ENCODE results near the gene PCSK6.
A peak's percentile ranks its signal among the peaks of the same experiment; 100 is the strongest.
"Not testable (repeated sequence)": the region's sequence is repeated elsewhere in the genome, so short reads cannot be mapped to it uniquely, and the experiment has no call there.

PCSK6 gene

DNA sequence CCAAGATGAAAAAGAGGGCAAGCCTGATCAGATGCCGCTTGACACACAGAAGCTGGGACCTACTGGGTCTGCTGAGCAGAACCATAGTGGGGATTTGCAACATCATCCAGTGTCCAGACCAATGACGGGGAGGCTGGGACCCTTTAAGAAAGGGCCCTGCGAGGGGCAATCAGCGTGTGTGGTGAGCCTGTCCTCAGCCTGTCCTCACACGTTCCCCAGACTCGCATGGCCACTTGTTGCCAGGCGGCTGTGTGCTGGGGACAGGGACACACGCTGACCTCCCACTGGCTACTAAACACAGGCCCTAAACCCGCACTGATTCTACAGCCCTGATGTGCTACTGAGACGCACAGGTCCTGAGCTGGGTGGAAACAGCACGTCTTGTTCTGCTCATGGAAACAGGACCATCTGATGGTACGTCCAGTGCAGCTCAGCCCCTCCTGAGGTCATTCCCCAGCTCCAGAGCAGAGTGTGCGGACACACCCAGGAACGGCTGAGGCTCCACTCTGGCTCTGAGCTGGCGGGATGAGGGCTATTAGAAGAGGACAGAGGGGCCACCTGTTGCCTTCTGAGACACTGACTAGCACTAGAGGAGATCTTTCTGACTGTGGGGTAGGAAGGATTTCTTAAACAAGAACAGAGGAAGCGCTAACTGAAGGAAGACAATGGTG is 24.4 kb downstream of the PCSK6 start:
- DNase-seq (ENCODE audit: low spot score), result no peak
- Histone ChIP-seq H3K4me3 (no peak overlapping the region), H3K27ac (no peak overlapping the region)
- TF ChIP-seq CTCF (IDR thresholded peaks at IDR 0.05), result no peak

GRCh38 chr15:101464256-101464998 is 25.1 kb downstream of the PCSK6 start:
- Histone ChIP-seq H3K27ac (no peak overlapping the region), H3K4me3 (no peak overlapping the region)
- TF ChIP-seq CTCF (IDR thresholded peaks at IDR 0.05), result no peak
- peak; percentile 50 for DNase-seq (ENCODE audit: low spot score)

DNA sequence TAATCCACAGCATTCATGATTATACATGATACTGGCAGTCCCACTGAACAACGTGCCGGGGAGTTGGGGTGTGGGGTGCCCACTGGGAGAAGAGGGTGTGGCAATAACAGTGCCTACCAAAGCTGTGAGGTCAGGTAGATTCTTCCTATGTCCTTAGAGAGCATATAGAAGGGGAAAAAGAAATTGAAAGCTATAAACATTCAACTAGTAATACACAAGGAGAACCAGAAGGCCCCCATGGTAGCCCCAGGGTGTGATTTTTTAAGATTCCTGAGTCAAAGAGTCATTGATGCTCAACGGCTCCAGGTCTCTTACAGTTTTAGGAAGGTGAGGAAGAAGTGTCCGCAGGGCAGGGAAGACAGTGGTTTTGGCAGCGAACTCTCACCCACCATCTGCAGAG is 25.8 kb downstream of the PCSK6 start:
- peak; percentile 4 for DNase-seq (ENCODE audit: low spot score)
- H3K4me3 ChIP-seq, H3K27ac ChIP-seq: not testable (repeated sequence)

- Histone ChIP-seq H3K4me3 (no peak overlapping the region), H3K27ac (no peak overlapping the region)
- peak; percentile 16 for DNase-seq (ENCODE audit: low spot score)
- no peak for TF ChIP-seq CTCF (IDR thresholded peaks at IDR 0.05)
These were observed 26.2 kb downstream of the PCSK6 start for GRCh38 chr15:101463270-101463669.

DNA sequence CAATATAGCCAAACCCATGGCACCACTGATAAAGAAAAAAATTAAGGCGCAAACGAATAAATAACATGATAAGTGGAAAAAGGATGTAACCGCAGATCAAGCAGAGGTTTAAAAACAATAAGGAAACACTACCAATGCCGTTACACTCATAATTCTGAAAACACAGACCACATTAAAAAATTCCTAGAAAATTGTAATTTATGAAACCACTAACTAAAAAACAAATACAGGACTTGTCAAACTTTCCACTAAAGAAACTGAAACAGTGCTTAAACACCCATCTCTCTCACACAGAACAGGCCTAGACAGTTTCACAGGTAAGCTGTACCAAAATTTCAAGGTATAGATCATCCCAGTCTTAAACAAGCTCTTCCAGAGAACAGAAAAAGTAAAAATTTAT is 28.4 kb downstream of the PCSK6 start:
- no peak for DNase-seq (ENCODE audit: low spot score)
- Histone ChIP-seq H3K27ac (no peak overlapping the region), H3K4me3 (no peak overlapping the region)
- TF ChIP-seq CTCF (IDR thresholded peaks at IDR 0.05), result no peak

DNA sequence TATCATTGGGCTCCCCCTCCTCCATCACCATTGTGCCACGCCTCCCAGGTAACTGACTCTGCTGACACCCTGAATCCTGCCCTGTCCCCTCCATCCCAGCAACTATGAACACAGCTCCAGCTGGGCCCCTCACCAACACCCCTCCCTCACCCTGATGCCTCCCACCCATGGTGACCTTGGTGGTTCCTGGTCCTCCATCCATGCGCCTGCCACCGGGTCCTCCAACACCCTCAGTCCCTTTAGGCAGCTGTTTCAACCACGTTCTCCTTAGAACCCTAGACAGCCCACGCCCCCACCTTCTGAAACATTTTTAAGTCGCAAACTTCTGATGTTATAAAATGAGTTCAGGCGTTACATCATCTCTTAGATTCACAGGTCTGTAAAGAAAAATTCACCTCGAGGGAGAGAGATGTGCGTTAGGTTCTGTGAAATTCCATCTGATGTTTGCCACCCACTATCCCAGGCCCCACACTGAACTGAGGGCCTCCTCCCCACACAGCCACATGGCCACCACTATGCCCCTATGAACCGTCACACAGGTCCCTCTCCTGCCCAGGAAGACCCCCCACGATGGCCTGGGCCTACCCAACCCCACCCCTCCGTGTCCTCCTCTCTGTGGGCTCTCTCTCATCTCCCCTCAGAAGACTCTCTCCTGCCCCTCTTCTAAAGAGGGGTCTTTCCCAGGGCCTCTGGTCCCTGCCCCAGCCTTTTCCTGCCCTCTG is 29.8 kb downstream of the PCSK6 start:
- no peak for DNase-seq (ENCODE audit: low spot score)
- H3K4me3 ChIP-seq, result no peak overlapping the region
- no peak for TF ChIP-seq CTCF (IDR thresholded peaks at IDR 0.05)
- peak overlapping the region in 1 of 2 donors; percentile 12 for H3K27ac ChIP-seq

DNA sequence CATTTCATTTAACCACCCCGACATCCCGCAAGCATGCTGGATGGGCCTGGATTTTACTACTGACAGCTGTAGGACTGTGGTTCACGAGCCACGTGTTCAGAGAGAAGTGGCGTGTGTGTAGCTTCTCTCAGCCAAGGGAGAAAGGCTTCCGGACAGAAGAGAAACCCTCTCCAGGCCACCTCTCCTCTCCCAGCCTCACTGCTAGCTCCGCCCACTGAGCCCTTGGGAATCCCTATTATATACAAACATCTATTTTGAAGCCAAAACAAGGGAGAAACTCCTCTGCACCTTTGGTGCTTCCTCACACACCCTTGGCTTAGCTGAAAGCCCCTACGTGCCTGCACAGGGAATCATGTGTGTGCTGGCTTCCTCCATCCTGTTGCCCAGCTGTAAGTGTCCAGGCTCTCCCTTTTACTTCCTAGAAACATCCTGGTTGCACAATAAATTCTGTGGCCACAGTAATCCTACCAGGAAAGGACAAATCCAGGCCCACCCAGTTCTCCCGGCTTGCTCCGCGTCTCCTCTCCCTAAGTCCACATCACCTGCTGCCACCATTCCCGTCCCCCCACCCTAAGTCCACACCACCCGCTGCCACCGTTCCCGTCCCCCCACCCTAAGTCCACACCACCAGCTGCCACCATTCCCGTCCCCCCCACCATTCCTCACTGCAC is 30.5 kb downstream of the PCSK6 start:
- Histone ChIP-seq H3K4me3 (no peak overlapping the region), H3K27ac (peak overlapping the region in 1 of 2 donors; percentile 12)
- no peak for DNase-seq (ENCODE audit: low spot score)
- no peak for TF ChIP-seq CTCF (IDR thresholded peaks at IDR 0.05)

All from coronary artery (tissue), 2 donors.